Loucy (cell line): Measurements from ENCODE around the gene C6orf163.

Experiments
- H2AFZ ChIP-seq: fragments of 200-600 bp; sonication (generic); 2 replicates; pipeline ENCODE4 v1.6.0; 2016; ENCODE audit warnings: antibody characterized with exemption, mild to moderate bottlenecking, low read length, moderate library complexity
- H3F3A ChIP-seq: fragments of 200-600 bp; 2 replicates; pipeline ENCODE4 v1.6.0; 2016; ENCODE audit warnings: antibody characterized with exemption, low read depth, mild to moderate bottlenecking
- H3K27me3 ChIP-seq: fragments of 200-600 bp; sonication (generic); 2 replicates; pipeline ENCODE4 v1.6.1; 2014; ENCODE audit warnings: low read length, mild to moderate bottlenecking; ENCODE audit not compliant: insufficient read depth, poor library complexity, severe bottlenecking
- H3K36me3 ChIP-seq: fragments of 200-600 bp; sonication (generic); 2 replicates; pipeline ENCODE4 v1.6.1; 2016; ENCODE audit warnings: low read length; ENCODE audit not compliant: insufficient read depth
- H3K4me1 ChIP-seq: fragments of 200-600 bp; sonication (generic); 2 replicates; pipeline ENCODE4 v1.5.1; 2014; ENCODE audit warnings: low read length, mild to moderate bottlenecking; ENCODE audit not compliant: insufficient read depth, poor library complexity, severe bottlenecking
- H3K4me2 ChIP-seq: fragments of 200-600 bp; sonication (generic); 2 replicates; pipeline ENCODE4 v1.6.0; 2014; ENCODE audit warnings: antibody characterized with exemption, low read length, low read depth, mild to moderate bottlenecking; ENCODE audit not compliant: poor library complexity, severe bottlenecking
- H3K4me3 ChIP-seq: fragments of 200-600 bp; sonication (generic); 2 replicates; pipeline ENCODE4 v1.5.1; 2014; ENCODE audit warnings: low read length, mild to moderate bottlenecking, mixed read lengths; ENCODE audit not compliant: poor library complexity, severe bottlenecking
- H3K79me2 ChIP-seq: fragments of 200-600 bp; sonication (generic); 2 replicates; pipeline ENCODE4 v1.6.1; 2014; ENCODE audit warnings: low read length; ENCODE audit not compliant: insufficient read depth
- H3K9ac ChIP-seq: fragments of 200-600 bp; sonication (generic); 2 replicates; pipeline ENCODE4 v1.6.0; 2014; ENCODE audit warnings: mild to moderate bottlenecking, low read depth, low read length, moderate library complexity; ENCODE audit not compliant: poor library complexity, severe bottlenecking
- H3K9me2 ChIP-seq: fragments of 200-600 bp; sonication (generic); replicated peaks from 2 replicates; pipeline ENCODE4 v1.6.1; 2016; ENCODE audit warnings: low read depth, low read length, mixed read lengths
- H3K9me3 ChIP-seq: fragments of 200-600 bp; sonication (generic); 2 replicates; pipeline ENCODE4 v1.6.1; 2014; ENCODE audit warnings: mild to moderate bottlenecking, antibody characterized with exemption, low read length, low read depth; ENCODE audit not compliant: insufficient read depth
- H4K20me1 ChIP-seq: fragments of 200-600 bp; sonication (generic); 2 replicates; pipeline ENCODE4 v1.6.0; 2014; ENCODE audit warnings: antibody characterized with exemption, low read length, mild to moderate bottlenecking; ENCODE audit not compliant: insufficient read depth, poor library complexity, severe bottlenecking
- EZH2phosphoT487 ChIP-seq: fragments of 200-600 bp; IDR thresholded peaks from 2 replicates; pipeline ENCODE4 v1.6.1; 2018; ENCODE audit warnings: antibody characterized with exemption, mild to moderate bottlenecking, moderate library complexity, borderline replicate concordance
- TF ChIP-seq, protein P1 (sequence below): fragments of 200-600 bp; sonication (generic); conservative IDR thresholded peaks from 2 replicates; pipeline ENCODE4 v1.5.1; 2014; ENCODE audit warnings: mild to moderate bottlenecking, antibody characterized with exemption, low read length

Gene C6orf163

GRCh38 chr6:87341899-87342298, 2.7 kb upstream of the C6orf163 start:
- H3K27me3 ChIP-seq, result no peaks in the 10 kb centered on the region
- H3K9ac ChIP-seq, result no peak overlapping the region
- H3K4me3 ChIP-seq, result no peak overlapping the region
- no peak overlapping the region for H3K4me2 ChIP-seq
- H3F3A ChIP-seq, result no peaks in the 10 kb centered on the region
- H3K4me1 ChIP-seq, result no peaks in the 10 kb centered on the region
- H3K36me3 ChIP-seq, result no peaks in the 10 kb centered on the region
- H3K9me3 ChIP-seq, result no peaks in the 10 kb centered on the region
- H3K9me2 ChIP-seq, result no peaks in the 10 kb centered on the region
- H2AFZ ChIP-seq, result no peak overlapping the region
- TF ChIP-seq EZH2phosphoT487, result no peak
- TF ChIP-seq, protein P1, sequence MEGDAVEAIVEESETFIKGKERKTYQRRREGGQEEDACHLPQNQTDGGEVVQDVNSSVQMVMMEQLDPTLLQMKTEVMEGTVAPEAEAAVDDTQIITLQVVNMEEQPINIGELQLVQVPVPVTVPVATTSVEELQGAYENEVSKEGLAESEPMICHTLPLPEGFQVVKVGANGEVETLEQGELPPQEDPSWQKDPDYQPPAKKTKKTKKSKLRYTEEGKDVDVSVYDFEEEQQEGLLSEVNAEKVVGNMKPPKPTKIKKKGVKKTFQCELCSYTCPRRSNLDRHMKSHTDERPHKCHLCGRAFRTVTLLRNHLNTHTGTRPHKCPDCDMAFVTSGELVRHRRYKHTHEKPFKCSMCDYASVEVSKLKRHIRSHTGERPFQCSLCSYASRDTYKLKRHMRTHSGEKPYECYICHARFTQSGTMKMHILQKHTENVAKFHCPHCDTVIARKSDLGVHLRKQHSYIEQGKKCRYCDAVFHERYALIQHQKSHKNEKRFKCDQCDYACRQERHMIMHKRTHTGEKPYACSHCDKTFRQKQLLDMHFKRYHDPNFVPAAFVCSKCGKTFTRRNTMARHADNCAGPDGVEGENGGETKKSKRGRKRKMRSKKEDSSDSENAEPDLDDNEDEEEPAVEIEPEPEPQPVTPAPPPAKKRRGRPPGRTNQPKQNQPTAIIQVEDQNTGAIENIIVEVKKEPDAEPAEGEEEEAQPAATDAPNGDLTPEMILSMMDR, result no peak
- H4K20me1 ChIP-seq, result no peaks in the 10 kb centered on the region
- H3K79me2 ChIP-seq, result no peaks in the 10 kb centered on the region

DNA sequence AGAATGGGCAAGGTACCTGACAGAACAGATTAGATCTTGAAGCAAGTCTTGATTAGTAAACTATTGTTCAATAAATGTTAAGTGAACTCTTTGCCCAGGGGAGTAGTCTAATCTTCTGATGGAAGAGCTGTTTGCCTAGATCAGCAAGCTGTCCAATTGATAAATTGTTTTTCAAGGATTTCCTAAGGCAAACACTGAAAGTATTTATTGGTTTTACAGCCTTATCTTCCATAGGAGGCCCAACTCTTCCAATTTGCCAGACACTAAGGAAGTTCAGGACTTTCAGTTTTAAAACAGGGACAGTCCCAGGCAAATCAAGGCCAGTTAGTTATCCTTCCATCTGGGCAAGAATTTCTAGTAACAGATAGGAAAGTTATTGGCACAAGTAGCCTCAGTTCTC, 1.8 kb upstream of the C6orf163 start:
- Histone ChIP-seq H3K4me3 (no peak overlapping the region), H3K79me2 (no peaks in the 10 kb centered on the region), H3K9me3 (no peaks in the 10 kb centered on the region), H4K20me1 (no peaks in the 10 kb centered on the region), H3K36me3 (no peaks in the 10 kb centered on the region), H3K4me1 (no peaks in the 10 kb centered on the region), H3K9ac (no peak overlapping the region), H3K9me2 (no peaks in the 10 kb centered on the region), H3F3A (no peaks in the 10 kb centered on the region), H2AFZ (no peak overlapping the region), H3K27me3 (no peaks in the 10 kb centered on the region), H3K4me2 (no peak overlapping the region)
- no peak for TF ChIP-seq EZH2phosphoT487
- TF ChIP-seq, protein P1, result no peak

DNA sequence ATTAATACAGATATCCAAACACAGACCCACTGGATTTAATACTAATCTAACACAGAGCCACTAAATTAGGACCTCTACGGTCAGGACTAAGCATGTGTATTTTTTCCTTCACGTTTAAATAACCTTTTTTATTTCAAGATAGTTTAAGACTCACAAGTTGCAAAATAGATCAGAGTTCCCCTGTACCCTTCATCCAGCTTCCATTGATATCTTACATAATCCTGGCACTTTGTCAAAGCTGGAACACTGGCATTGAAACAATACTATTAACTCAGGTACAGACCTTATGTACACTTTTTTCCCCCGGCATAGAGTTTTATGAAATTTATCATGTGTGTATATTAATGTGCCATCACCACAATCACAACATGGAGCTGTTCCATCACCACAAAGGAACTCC, 2.1 kb downstream of the C6orf163 start:
- Histone ChIP-seq H3K79me2 (no peaks in the 10 kb centered on the region), H3K9ac (no peak overlapping the region), H4K20me1 (no peaks in the 10 kb centered on the region), H3K27me3 (no peaks in the 10 kb centered on the region), H3K9me3 (no peaks in the 10 kb centered on the region), H2AFZ (no peak overlapping the region), H3K4me1 (no peaks in the 10 kb centered on the region), H3F3A (no peaks in the 10 kb centered on the region), H3K9me2 (no peaks in the 10 kb centered on the region), H3K4me2 (no peak overlapping the region), H3K4me3 (no peak overlapping the region), H3K36me3 (no peaks in the 10 kb centered on the region)
- TF ChIP-seq, protein P1, result no peak
- no peak for TF ChIP-seq EZH2phosphoT487
